GM12878 (cell line): ENCODE data around the gene REV1. TPM values are rescaled to one million over a fixed set of nuclear protein-coding genes. Genes with fewer than 3 reads are reported as not detected.

ENCODE experiments used
- ATAC-seq: fragments of 200-7000 bp; cut with Tn5 transposase; 3 replicates; pipeline ENCODE4 v1.9.1; 2020; ENCODE audit warnings: mild to moderate bottlenecking, moderate library complexity
- BruUV-seq: library from RNA; stranded (reverse); fragments of 400-500 nt; replicated peaks from 2 replicates; lab custom pipeline; 2021; lab: Mats Ljungman, UMichigan
- CTCF ChIA-PET: fragments of 300-600 bp; sonication (Branson Sonifier 250); formaldehyde crosslinking; extraction: SDS; loops from one replicate; lab custom pipeline; 2021; ENCODE audit warnings: inconsistent platforms; lab: Yijun Ruan, JAX
- POLR2A ChIA-PET: fragments of 350-600 bp; formaldehyde crosslinking; extraction: SDS; loops from one replicate; lab custom pipeline; 2021; ENCODE audit warnings: inconsistent platforms; lab: Charles Lee
- RAD21 ChIA-PET: fragments of 300-600 bp; sonication (Branson Sonifier 250); formaldehyde crosslinking; loops from one replicate; lab custom pipeline; 2023; ENCODE audit warnings: antibody characterized with exemption; ENCODE audit not compliant: unreplicated experiment; lab: Charles Lee
- SMC1A ChIA-PET: fragments of 300-600 bp; sonication (Branson Sonifier 250); formaldehyde crosslinking; loops from one replicate; lab custom pipeline; 2023; ENCODE audit not compliant: unreplicated experiment, uncharacterized antibody; lab: Charles Lee
- DNase-seq: peaks from one replicate; pipeline ENCODE4 v3.0.0-alpha.2; 2011; ENCODE audit warnings: low read depth, low spot score
- FAIRE-seq: peaks from 3 replicates; lab custom pipeline; 2011; peaks lifted over from hg19 to GRCh38; lab: Jason Lieb, UNC
- H2AFZ ChIP-seq: 2 replicates; pipeline ENCODE4 v1.6.0; 2011; ENCODE audit warnings: low read depth, low read length, control low read depth; ENCODE audit not compliant: control insufficient read depth
- H3K27ac ChIP-seq: 2 replicates; pipeline ENCODE4 v1.5.1; 2011; ENCODE audit warnings: control low read depth; ENCODE audit not compliant: control insufficient read depth, insufficient read depth
- H3K27me3 ChIP-seq, 2 experiments: replicated peaks in 1 of 2; 2 replicates each; pipeline versions ENCODE4 v1.6.0 to v1.6.1; 2011; ENCODE audit warnings: low read length in 1 of 2; ENCODE audit not compliant: control insufficient read depth in 2 of 2, insufficient read depth in 2 of 2
- H3K36me3 ChIP-seq, 2 experiments: 2 replicates each; pipeline ENCODE4 v1.5.1; 2011; ENCODE audit warnings: low read length in 1 of 2; ENCODE audit not compliant: control insufficient read depth in 2 of 2, insufficient read depth in 2 of 2
- H3K4me1 ChIP-seq: 2 replicates; pipeline ENCODE4 v1.6.1; 2011; ENCODE audit warnings: mild to moderate bottlenecking, low read length, moderate library complexity, mixed read lengths; ENCODE audit not compliant: control insufficient read depth, insufficient read depth
- H3K4me2 ChIP-seq: 2 replicates; pipeline ENCODE4 v1.6.0; 2011; ENCODE audit warnings: control low read depth; ENCODE audit not compliant: control insufficient read depth, insufficient read depth
- H3K4me3 ChIP-seq: fragments of 200-600 bp; sonication (generic); 2 replicates; pipeline ENCODE4 v1.5.1; 2016
- H3K79me2 ChIP-seq: 2 replicates; pipeline ENCODE4 v1.6.0; 2011; ENCODE audit warnings: low read length; ENCODE audit not compliant: control insufficient read depth, insufficient read depth
- H3K9ac ChIP-seq: 2 replicates; pipeline ENCODE4 v1.8.0; 2011; ENCODE audit warnings: low read length, control low read depth, mixed read lengths; ENCODE audit not compliant: control insufficient read depth, insufficient read depth
- H3K9me3 ChIP-seq: replicated peaks from 3 replicates; pipeline ENCODE4 v1.5.1; 2011; ENCODE audit warnings: mild to moderate bottlenecking, low read length; ENCODE audit not compliant: control insufficient read depth, insufficient read depth
- H4K20me1 ChIP-seq: 2 replicates; pipeline ENCODE4 v1.6.0; 2011; ENCODE audit not compliant: control insufficient read depth, insufficient read depth
- CBFB ChIP-seq: IDR thresholded peaks from 2 replicates; pipeline ENCODE4 v1.6.1; 2016; ENCODE audit warnings: antibody characterized with exemption, low read depth
- EZH2 ChIP-seq: IDR thresholded peaks from 2 replicates; pipeline ENCODE4 v1.6.1; 2012; ENCODE audit warnings: low read depth, mild to moderate bottlenecking, control low read depth, inconsistent platforms, low read length, borderline replicate concordance; ENCODE audit not compliant: control insufficient read depth
- GABPA ChIP-seq: IDR thresholded peaks from 2 replicates; pipeline ENCODE4 v1.6.1; 2014; ENCODE audit warnings: antibody characterized with exemption, low read depth, mild to moderate bottlenecking, inconsistent platforms
- HSF1 ChIP-seq: fragments of 150-350 bp; IDR thresholded peaks from 2 replicates; pipeline ENCODE4 v1.6.1; 2014; ENCODE audit warnings: mild to moderate bottlenecking, low read depth, low read length
- IKZF1 ChIP-seq: fragments of 450-650 bp; conservative IDR thresholded peaks from 2 replicates; pipeline ENCODE4 v1.6.1; 2017; ENCODE audit warnings: antibody characterized with exemption, mild to moderate bottlenecking
- MTA2 ChIP-seq: fragments of 450-650 bp; IDR thresholded peaks from 2 replicates; pipeline ENCODE4 v1.6.1; 2016; ENCODE audit warnings: low read depth, mild to moderate bottlenecking, moderate library complexity
- MXI1 ChIP-seq: fragments of 150-350 bp; IDR thresholded peaks from 2 replicates; pipeline ENCODE4 v1.6.1; 2011; ENCODE audit warnings: low read depth, mild to moderate bottlenecking, inconsistent platforms, low read length, improper control_type of control experiment
- NFYB ChIP-seq: IDR thresholded peaks from 2 replicates; pipeline ENCODE4 v1.6.1; 2011; ENCODE audit warnings: low read depth, mild to moderate bottlenecking, low read length, improper control_type of control experiment, moderate library complexity; ENCODE audit not compliant: insufficient read depth
- RCOR1 ChIP-seq: conservative IDR thresholded peaks from 2 replicates; pipeline ENCODE4 v1.6.1; 2012; ENCODE audit warnings: low read depth, low read length, improper control_type of control experiment
- SP1 ChIP-seq: IDR thresholded peaks from one replicate; pipeline ENCODE4 v1.6.1; 2011; ENCODE audit warnings: low read depth, low read length
- STAT1 ChIP-seq: fragments of 450-650 bp; conservative IDR thresholded peaks from 2 replicates; pipeline ENCODE4 v1.6.1; 2014; ENCODE audit warnings: antibody characterized with exemption, mild to moderate bottlenecking
- WRNIP1 ChIP-seq: IDR thresholded peaks from 2 replicates; pipeline ENCODE4 v1.6.1; 2011; ENCODE audit warnings: low read depth, low read length, improper control_type of control experiment, borderline replicate concordance
- ZNF274 ChIP-seq: IDR thresholded peaks from one replicate; pipeline ENCODE4 v1.8.0; 2011; ENCODE audit not compliant: insufficient read length, insufficient read depth
- WGBS: methylation state at CpG from one replicate; pipeline ENCODE4 v1.1.6; 2016; ENCODE audit warnings: low lambda C conversion rate; ENCODE audit not compliant: insufficient replicate concordance, insufficient coverage; ENCODE audit errors: missing lambda C conversion rate; 5-methylcytosine and 5-hydroxymethylcytosine counted together
- in situ Hi-C: fragments of 300-500 bp; cut with MboI; formaldehyde crosslinking; loops from 9 replicates; pipeline ENCODE4 v1.14.3; 2018; ENCODE audit warnings: mixed read lengths
- intact Hi-C: fragments of 100-400 bp; cut with micrococcal nuclease; formaldehyde crosslinking; loops from one replicate; pipeline ENCODE4 v1.14.2; 2022; ENCODE audit not compliant: unreplicated experiment
- polyA plus RNA-seq, 11 experiments: library from polyadenylated mRNA; depleted of rRNA in 4 of 11; unstranded in 6 of 11; stranded (reverse) in 5 of 11; fragments of >200 nt; fragmentation: Nextera tagmentation in 4 of 11; fragmentation: Illumina TruSeq in 1 of 11; extraction: Ambion mirVana in 4 of 11; extraction: Trizol in 1 of 11; gene quantifications; 1 replicate in 1 of 11; 2 replicates in 10 of 11; pipeline versions ENCODE4 v1.2.1 to v1.2.3, GENCODE V29; 2011 to 2016; ENCODE audit warnings: inconsistent platforms in 2 of 11, missing spikeins in 2 of 11, low read depth in 1 of 11
- total RNA-seq, 4 experiments: library from RNA; depleted of rRNA in 3 of 4; stranded (reverse); fragments of >200 nt in 3 of 4; fragmentation: Illumina TruSeq in 1 of 4; extraction: Trizol in 1 of 4; gene quantifications; 2 replicates each; pipeline versions ENCODE4 v1.2.1 to v1.2.3, GENCODE V29; 2013 to 2021

Gene REV1
- total and polyA plus RNA-seq, 10 of the 15 experiments (the other 5 are each of a cell fraction or from before 2014, with no cell fraction given), result 11.3 to 46.8 (median 29.0) TPM

GRCh38 chr2:99436874-99437273 lies 52.9 kb downstream of the REV1 start:
- peaks cover 4 to 14% of the 10 kb centered on the region in 2 experiments for H3K36me3 ChIP-seq
- no peaks in the 10 kb centered on the region for H3K4me1 ChIP-seq
- H4K20me1 ChIP-seq, result no peaks in the 10 kb centered on the region
- TF ChIP-seq MXI1 (no peak), CBFB (no peak), WRNIP1 (no peak), ZNF274 (no peak), MTA2 (no peak), EZH2 (no peak), SP1 (no peak), STAT1 (no peak), IKZF1 (no peak), RCOR1 (no peak), NFYB (no peak), GABPA (no peak), HSF1 (no peak)
- H3K79me2 ChIP-seq, result no peaks in the 10 kb centered on the region
- no peak overlapping the region for H3K27ac ChIP-seq
- no peaks in the 10 kb centered on the region for H3K9me3 ChIP-seq
- ChIA-PET SMC1A (interaction anchor here (0.9 to 1.2 kb wide), 5 partner anchors 10 to 54 kb away, joined by 3 read pairs; no protein-coding TSS in a partner anchor), RAD21 (no interaction called here), CTCF (interaction anchor here (0.9 to 1.4 kb wide), 2 partner anchors 9 to 10 kb away, joined by 3 to 4 read pairs; no protein-coding TSS in a partner anchor), POLR2A (interaction anchor here (0.5 to 0.6 kb wide), 2 partner anchors 49 to 206 kb away, joined by 4 to 5 read pairs; no protein-coding TSS in a partner anchor)
- H3K4me3 ChIP-seq, result no peak overlapping the region
- intact Hi-C loops (no loop called here), in situ Hi-C loops (no loop called here)
- H3K9ac ChIP-seq, result no peak overlapping the region
- FAIRE-seq (no peak), ATAC-seq (no peak), DNase-seq (no peak)
- 98% methylated on average over 10 of the region's 10 CpGs for WGBS
- BruUV-seq, result no TSS peak
- no peak overlapping the region for H2AFZ ChIP-seq
- no peak overlapping the region for H3K4me2 ChIP-seq
- no peaks in the 10 kb centered on the region for H3K27me3 ChIP-seq
